Amygdala (tissue), 56 donors: Measurements from ENCODE around the gene RPL14.
A peak's percentile ranks its signal among the peaks of the same experiment; 100 is the strongest.
"Not testable (repeated sequence)": the region's sequence is repeated elsewhere in the genome, so short reads cannot be mapped to it uniquely, and the experiment has no call there.

Experiments
- DNase-seq, 56 donors: peaks; one replicate each; lab custom pipeline; 2025; lab: John Stamatoyannopoulos, UW

RPL14 gene

GRCh38 chr3:40456940-40457823 is at the start of gene RPL14:
Gene RPL14, plus strand, starts transcription at chr3:40457339. Its CDS starts 133 bp downstream, at chr3:40457472.
- peak; percentile 56 to 97 (median 93) for DNase-seq

GRCh38 chr3:40407611-40408010 is 49.5 kb upstream of the RPL14 start:
- DNase-seq, result no peak

GRCh38 chr3:40414270-40414669 is 42.9 kb upstream of the RPL14 start:
- DNase-seq, result no peak

- DNase-seq, result no peak
Observed at GRCh38 chr3:40417845-40418543, 39.1 kb upstream of the RPL14 start.

GRCh38 chr3:40422861-40423260 is 34.3 kb upstream of the RPL14 start:
- no peak for DNase-seq

- DNase-seq, result no peak
Observed at GRCh38 chr3:40427045-40427669, 30.0 kb upstream of the RPL14 start.

- no peak for DNase-seq
Observed at GRCh38 chr3:40432793-40433192, 24.3 kb upstream of the RPL14 start.

- no peak for DNase-seq
Observed at GRCh38 chr3:40437889-40438288, 19.2 kb upstream of the RPL14 start.

GRCh38 chr3:40445062-40445461 is 12.1 kb upstream of the RPL14 start:
- no peak for DNase-seq

GRCh38 chr3:40445880-40446279 is 11.3 kb upstream of the RPL14 start:
- no peak for DNase-seq

- DNase-seq, result no peak
Observed at GRCh38 chr3:40450438-40450837, 6.7 kb upstream of the RPL14 start.

- DNase-seq, result no peak
Observed at GRCh38 chr3:40451551-40451950, 5.6 kb upstream of the RPL14 start.

- DNase-seq, result no peak
Observed at GRCh38 chr3:40452057-40452456, 5.1 kb upstream of the RPL14 start.

- peak in 1 of 56 donors; percentile 14 for DNase-seq
Observed at GRCh38 chr3:40452562-40452875, 4.6 kb upstream of the RPL14 start.

- peak; percentile 68 to 99 (median 94) for DNase-seq
Observed at GRCh38 chr3:40452876-40453730, 4.0 kb upstream of the RPL14 start.

- DNase-seq, result no peak
Observed at GRCh38 chr3:40453933-40454332, 3.2 kb upstream of the RPL14 start.

- no peak for DNase-seq
Observed at GRCh38 chr3:40455328-40455727, 1.8 kb upstream of the RPL14 start.

GRCh38 chr3:40456279-40456939 is 730 bp upstream of the RPL14 start:
- no peak for DNase-seq

- no peak for DNase-seq
Observed at GRCh38 chr3:40458473-40458872, 1.3 kb downstream of the RPL14 start.

- DNase-seq, result not testable (repeated sequence)
Observed at GRCh38 chr3:40460481-40460880, 3.3 kb downstream of the RPL14 start.
